ENCODE measurements around the gene PPP4C.

PPP4C gene

DNA sequence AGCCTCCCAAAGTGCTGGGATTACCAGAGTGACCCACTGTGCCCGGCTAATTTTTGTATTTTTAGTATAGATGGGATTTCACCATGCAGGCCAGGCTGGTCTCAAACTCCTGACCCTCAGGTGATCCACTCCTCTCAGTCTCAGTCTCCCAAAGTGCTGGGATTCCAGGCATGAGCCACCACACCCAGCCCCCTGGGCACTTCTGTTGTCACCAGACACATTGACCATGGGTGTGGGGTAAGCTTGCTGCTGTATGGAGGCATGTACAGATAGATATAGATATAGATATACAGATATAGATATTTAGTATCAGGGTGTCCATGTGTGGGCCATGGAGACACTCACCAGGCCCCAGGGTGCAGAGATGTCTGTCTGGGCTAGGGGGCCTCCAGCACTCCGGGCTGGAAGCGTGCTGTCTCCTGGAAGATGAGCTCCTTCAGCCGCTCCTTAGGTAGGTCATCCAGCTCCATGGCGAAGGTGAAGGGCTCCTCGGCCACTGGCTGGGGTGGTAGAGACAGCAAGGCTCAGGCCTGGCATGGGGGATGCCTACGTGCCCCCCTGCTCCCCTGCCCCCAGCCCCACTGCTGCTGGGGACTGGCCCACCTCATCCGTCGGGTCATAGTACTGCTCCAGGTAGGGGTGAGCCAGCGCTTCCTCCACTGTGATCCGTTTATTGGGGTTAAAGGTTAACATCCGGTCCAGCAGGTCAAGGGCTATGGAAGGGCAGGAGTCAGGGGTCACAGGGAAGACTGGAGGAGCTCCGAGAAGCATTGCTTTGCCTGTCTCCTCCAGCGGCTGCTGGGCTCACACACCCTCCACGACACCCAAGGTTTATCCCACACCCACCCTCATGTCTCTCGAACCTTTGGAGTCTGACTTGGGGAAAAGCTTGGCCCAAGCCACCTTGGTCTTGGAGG, 40.8 kb downstream of the PPP4C start:
- H3K9ac ChIP-seq (ENCODE audit: low read length), result no peak overlapping the region
- no peak overlapping the region for H2AFZ ChIP-seq (ENCODE audit: low read depth, low read length)
- TF ChIP-seq, protein P1, sequence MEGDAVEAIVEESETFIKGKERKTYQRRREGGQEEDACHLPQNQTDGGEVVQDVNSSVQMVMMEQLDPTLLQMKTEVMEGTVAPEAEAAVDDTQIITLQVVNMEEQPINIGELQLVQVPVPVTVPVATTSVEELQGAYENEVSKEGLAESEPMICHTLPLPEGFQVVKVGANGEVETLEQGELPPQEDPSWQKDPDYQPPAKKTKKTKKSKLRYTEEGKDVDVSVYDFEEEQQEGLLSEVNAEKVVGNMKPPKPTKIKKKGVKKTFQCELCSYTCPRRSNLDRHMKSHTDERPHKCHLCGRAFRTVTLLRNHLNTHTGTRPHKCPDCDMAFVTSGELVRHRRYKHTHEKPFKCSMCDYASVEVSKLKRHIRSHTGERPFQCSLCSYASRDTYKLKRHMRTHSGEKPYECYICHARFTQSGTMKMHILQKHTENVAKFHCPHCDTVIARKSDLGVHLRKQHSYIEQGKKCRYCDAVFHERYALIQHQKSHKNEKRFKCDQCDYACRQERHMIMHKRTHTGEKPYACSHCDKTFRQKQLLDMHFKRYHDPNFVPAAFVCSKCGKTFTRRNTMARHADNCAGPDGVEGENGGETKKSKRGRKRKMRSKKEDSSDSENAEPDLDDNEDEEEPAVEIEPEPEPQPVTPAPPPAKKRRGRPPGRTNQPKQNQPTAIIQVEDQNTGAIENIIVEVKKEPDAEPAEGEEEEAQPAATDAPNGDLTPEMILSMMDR (IDR thresholded peaks at IDR 0.05; ENCODE audit: low read depth, low read length), result no peak
- TF ChIP-seq EZH2phosphoT487 (IDR thresholded peaks at IDR 0.05; ENCODE audit: low read depth), result no peak
- H4K20me1 ChIP-seq (ENCODE audit: insufficient read depth, low read length), result no peaks in the 10 kb centered on the region
- H3K4me3 ChIP-seq (ENCODE audit: low read length), result no peak overlapping the region
- no peaks in the 10 kb centered on the region for H3K9me3 ChIP-seq (ENCODE audit: insufficient read depth, low read length)
- H3K36me3 ChIP-seq (replicated peaks; ENCODE audit: low read depth, low read length), result no peaks in the 10 kb centered on the region
- H3K27me3 ChIP-seq (ENCODE audit: low read depth, low read length), result no peaks in the 10 kb centered on the region
- no peak overlapping the region for H3K4me2 ChIP-seq (ENCODE audit: low read length)
- H3K4me1 ChIP-seq (ENCODE audit: low read length), result no peaks in the 10 kb centered on the region
- no peak overlapping the region for H3K27ac ChIP-seq (ENCODE audit: low read length)
- H3K79me2 ChIP-seq (ENCODE audit: low read length), result no peaks in the 10 kb centered on the region

DNA sequence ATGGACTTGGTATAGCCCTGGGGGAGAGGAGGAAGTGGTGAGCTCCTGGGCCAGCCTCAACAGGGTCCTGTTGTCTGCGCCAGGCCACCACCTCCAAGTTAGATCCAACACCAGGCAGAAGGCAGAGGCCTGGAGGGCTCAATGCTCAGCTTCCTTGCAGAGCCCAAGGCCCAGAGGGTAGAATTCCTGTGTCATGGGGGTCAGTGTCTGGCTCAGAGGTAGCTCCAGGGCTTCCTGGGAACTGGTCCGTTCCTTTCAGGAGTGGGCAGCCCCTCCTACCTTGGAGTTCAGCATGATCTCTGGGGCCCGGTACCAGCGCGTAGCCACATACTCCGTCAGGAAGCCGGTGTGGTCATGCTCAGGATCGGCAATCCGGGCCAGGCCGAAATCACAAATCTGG, 42.0 kb downstream of the PPP4C start:
- no peaks in the 10 kb centered on the region for H3K9me3 ChIP-seq (ENCODE audit: insufficient read depth, low read length)
- no peak overlapping the region for H3K9ac ChIP-seq (ENCODE audit: low read length)
- no peaks in the 10 kb centered on the region for H4K20me1 ChIP-seq (ENCODE audit: insufficient read depth, low read length)
- no peaks in the 10 kb centered on the region for H3K79me2 ChIP-seq (ENCODE audit: low read length)
- no peak overlapping the region for H2AFZ ChIP-seq (ENCODE audit: low read depth, low read length)
- H3K4me2 ChIP-seq (ENCODE audit: low read length), result no peak overlapping the region
- H3K4me1 ChIP-seq (ENCODE audit: low read length), result peaks cover 4% of the 10 kb centered on the region; the same call in 1 of the 2 replicates
- no peaks in the 10 kb centered on the region for H3K27me3 ChIP-seq (ENCODE audit: low read depth, low read length)
- H3K27ac ChIP-seq (ENCODE audit: low read length), result no peak overlapping the region
- no peak overlapping the region for H3K4me3 ChIP-seq (ENCODE audit: low read length)
- no peaks in the 10 kb centered on the region for H3K36me3 ChIP-seq (replicated peaks; ENCODE audit: low read depth, low read length)
- TF ChIP-seq, protein P1 (IDR thresholded peaks at IDR 0.05; ENCODE audit: low read depth, low read length), result no peak
- no peak for TF ChIP-seq EZH2phosphoT487 (IDR thresholded peaks at IDR 0.05; ENCODE audit: low read depth)

DNA sequence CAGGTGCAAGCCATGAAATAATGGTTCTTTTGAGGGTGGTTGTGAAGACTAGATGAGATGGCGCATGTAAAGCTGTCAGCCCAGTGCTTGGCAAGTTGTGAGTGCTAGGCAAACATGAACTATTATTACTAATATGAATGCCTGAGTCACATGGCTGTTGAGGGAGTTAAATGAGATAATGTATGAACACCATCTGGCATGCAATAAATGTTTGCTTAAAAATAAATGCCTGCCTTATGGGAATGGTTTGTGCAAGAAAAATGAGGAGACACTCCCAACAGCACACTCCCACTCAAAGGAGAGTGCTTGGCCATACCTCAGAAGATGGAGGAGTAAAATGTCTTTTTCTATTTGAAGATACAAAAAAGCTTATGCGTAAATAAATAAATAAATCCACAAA, 43.6 kb downstream of the PPP4C start:
- H3K4me3 ChIP-seq (ENCODE audit: low read length), result no peak overlapping the region
- H3K4me1 ChIP-seq (ENCODE audit: low read length), result peaks cover 12% of the 10 kb centered on the region
- no peaks in the 10 kb centered on the region for H3K79me2 ChIP-seq (ENCODE audit: low read length)
- TF ChIP-seq, protein P1 (IDR thresholded peaks at IDR 0.05; ENCODE audit: low read depth, low read length), result no peak
- no peak for TF ChIP-seq EZH2phosphoT487 (IDR thresholded peaks at IDR 0.05; ENCODE audit: low read depth)
- no peaks in the 10 kb centered on the region for H3K27me3 ChIP-seq (ENCODE audit: low read depth, low read length)
- H3K9ac ChIP-seq (ENCODE audit: low read length), result no peak overlapping the region
- H4K20me1 ChIP-seq (ENCODE audit: insufficient read depth, low read length), result no peaks in the 10 kb centered on the region
- H2AFZ ChIP-seq (ENCODE audit: low read depth, low read length), result no peak overlapping the region
- H3K9me3 ChIP-seq (ENCODE audit: insufficient read depth, low read length), result no peaks in the 10 kb centered on the region
- no peaks in the 10 kb centered on the region for H3K36me3 ChIP-seq (replicated peaks; ENCODE audit: low read depth, low read length)
- no peak overlapping the region for H3K27ac ChIP-seq (ENCODE audit: low read length)
- no peak overlapping the region for H3K4me2 ChIP-seq (ENCODE audit: low read length)

DNA sequence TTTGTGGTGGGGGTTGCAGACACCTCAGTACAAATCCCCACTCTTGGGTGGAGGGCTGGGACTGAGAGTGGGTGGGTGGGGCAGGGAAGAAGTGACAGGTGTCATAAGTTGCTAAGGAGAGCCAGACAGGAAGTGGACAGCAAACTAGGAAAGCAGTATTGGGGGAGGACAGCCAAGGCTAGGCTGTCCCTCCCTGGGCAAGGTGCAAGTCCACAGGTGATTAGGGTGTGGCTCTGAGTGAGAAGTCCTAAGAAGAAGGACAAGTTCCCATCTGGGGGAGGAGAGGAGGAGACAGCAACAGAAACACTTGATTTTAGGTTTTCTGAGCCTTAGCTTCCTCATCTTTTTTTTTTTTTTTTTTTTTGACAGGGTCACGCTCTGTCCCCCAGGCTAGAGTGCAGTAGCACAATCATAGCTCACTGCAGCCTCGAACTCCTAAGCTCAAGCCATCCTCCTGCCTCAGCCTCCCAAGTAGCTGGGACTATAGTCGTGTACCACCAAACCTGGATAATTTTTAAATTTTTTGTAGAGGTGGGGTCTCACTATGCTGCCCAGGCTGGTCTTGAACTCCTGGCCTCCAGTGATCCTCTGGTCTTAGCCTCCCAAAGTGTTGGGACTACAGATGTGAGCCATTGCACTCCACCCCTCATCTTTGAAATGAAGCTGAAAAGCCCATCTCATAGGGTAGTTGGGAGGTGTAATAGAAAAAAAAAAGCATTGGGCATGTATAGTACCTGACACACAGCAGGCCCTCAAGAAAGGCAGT, 44.7 kb downstream of the PPP4C start:
- no peak overlapping the region for H3K9ac ChIP-seq (ENCODE audit: low read length)
- H3K4me3 ChIP-seq (ENCODE audit: low read length), result no peak overlapping the region
- no peak overlapping the region for H3K27ac ChIP-seq (ENCODE audit: low read length)
- no peaks in the 10 kb centered on the region for H3K9me3 ChIP-seq (ENCODE audit: insufficient read depth, low read length)
- H3K4me2 ChIP-seq (ENCODE audit: low read length), result no peak overlapping the region
- H3K36me3 ChIP-seq (replicated peaks; ENCODE audit: low read depth, low read length), result no peaks in the 10 kb centered on the region
- H3K79me2 ChIP-seq (ENCODE audit: low read length), result no peaks in the 10 kb centered on the region
- peaks cover 13% of the 10 kb centered on the region for H3K4me1 ChIP-seq (ENCODE audit: low read length)
- H3K27me3 ChIP-seq (ENCODE audit: low read depth, low read length), result no peaks in the 10 kb centered on the region
- no peaks in the 10 kb centered on the region for H4K20me1 ChIP-seq (ENCODE audit: insufficient read depth, low read length)
- no peak overlapping the region for H2AFZ ChIP-seq (ENCODE audit: low read depth, low read length)
- TF ChIP-seq EZH2phosphoT487 (IDR thresholded peaks at IDR 0.05; ENCODE audit: low read depth), result no peak
